GM12878 (cell line): ENCODE results near the gene ABHD1. TPM values are rescaled to one million over a fixed set of nuclear protein-coding genes. Genes with fewer than 3 reads are reported as not detected.

Experiments
- ATAC-seq: fragments of 200-7000 bp; cut with Tn5 transposase; 3 replicates; pipeline ENCODE4 v1.9.1; 2020; ENCODE audit warnings: mild to moderate bottlenecking, moderate library complexity
- BruUV-seq: library from RNA; stranded (reverse); fragments of 400-500 nt; replicated peaks from 2 replicates; lab custom pipeline; 2021; lab: Mats Ljungman, UMichigan
- CTCF ChIA-PET: fragments of 300-600 bp; sonication (Branson Sonifier 250); formaldehyde crosslinking; extraction: SDS; loops from one replicate; lab custom pipeline; 2021; ENCODE audit warnings: inconsistent platforms; lab: Yijun Ruan, JAX
- POLR2A ChIA-PET: fragments of 350-600 bp; formaldehyde crosslinking; extraction: SDS; loops from one replicate; lab custom pipeline; 2021; ENCODE audit warnings: inconsistent platforms; lab: Charles Lee
- RAD21 ChIA-PET: fragments of 300-600 bp; sonication (Branson Sonifier 250); formaldehyde crosslinking; loops from one replicate; lab custom pipeline; 2023; ENCODE audit warnings: antibody characterized with exemption; ENCODE audit not compliant: unreplicated experiment; lab: Charles Lee
- SMC1A ChIA-PET: fragments of 300-600 bp; sonication (Branson Sonifier 250); formaldehyde crosslinking; loops from one replicate; lab custom pipeline; 2023; ENCODE audit not compliant: unreplicated experiment, uncharacterized antibody; lab: Charles Lee
- DNase-seq: peaks from one replicate; pipeline ENCODE4 v3.0.0-alpha.2; 2011; ENCODE audit warnings: low read depth, low spot score
- FAIRE-seq: peaks from 3 replicates; lab custom pipeline; 2011; peaks lifted over from hg19 to GRCh38; lab: Jason Lieb, UNC
- H2AFZ ChIP-seq: 2 replicates; pipeline ENCODE4 v1.6.0; 2011; ENCODE audit warnings: low read depth, low read length, control low read depth; ENCODE audit not compliant: control insufficient read depth
- H3K27ac ChIP-seq: 2 replicates; pipeline ENCODE4 v1.5.1; 2011; ENCODE audit warnings: control low read depth; ENCODE audit not compliant: control insufficient read depth, insufficient read depth
- H3K27me3 ChIP-seq, 2 experiments: replicated peaks in 1 of 2; 2 replicates each; pipeline versions ENCODE4 v1.6.0 to v1.6.1; 2011; ENCODE audit warnings: low read length in 1 of 2; ENCODE audit not compliant: control insufficient read depth in 2 of 2, insufficient read depth in 2 of 2
- H3K36me3 ChIP-seq, 2 experiments: 2 replicates each; pipeline ENCODE4 v1.5.1; 2011; ENCODE audit warnings: low read length in 1 of 2; ENCODE audit not compliant: control insufficient read depth in 2 of 2, insufficient read depth in 2 of 2
- H3K4me1 ChIP-seq: 2 replicates; pipeline ENCODE4 v1.6.1; 2011; ENCODE audit warnings: mild to moderate bottlenecking, low read length, moderate library complexity, mixed read lengths; ENCODE audit not compliant: control insufficient read depth, insufficient read depth
- H3K4me2 ChIP-seq: 2 replicates; pipeline ENCODE4 v1.6.0; 2011; ENCODE audit warnings: control low read depth; ENCODE audit not compliant: control insufficient read depth, insufficient read depth
- H3K4me3 ChIP-seq: fragments of 200-600 bp; sonication (generic); 2 replicates; pipeline ENCODE4 v1.5.1; 2016
- H3K79me2 ChIP-seq: 2 replicates; pipeline ENCODE4 v1.6.0; 2011; ENCODE audit warnings: low read length; ENCODE audit not compliant: control insufficient read depth, insufficient read depth
- H3K9ac ChIP-seq: 2 replicates; pipeline ENCODE4 v1.8.0; 2011; ENCODE audit warnings: low read length, control low read depth, mixed read lengths; ENCODE audit not compliant: control insufficient read depth, insufficient read depth
- H3K9me3 ChIP-seq: replicated peaks from 3 replicates; pipeline ENCODE4 v1.5.1; 2011; ENCODE audit warnings: mild to moderate bottlenecking, low read length; ENCODE audit not compliant: control insufficient read depth, insufficient read depth
- H4K20me1 ChIP-seq: 2 replicates; pipeline ENCODE4 v1.6.0; 2011; ENCODE audit not compliant: control insufficient read depth, insufficient read depth
- ATF2 ChIP-seq: IDR thresholded peaks from 2 replicates; pipeline ENCODE4 v1.6.1; 2012; ENCODE audit warnings: low read length, inconsistent platforms
- CEBPB ChIP-seq, 2 experiments: fragments of 150-350 bp in 1 of 2; IDR thresholded peaks; 2 replicates each; pipeline ENCODE4 v1.6.1; 2012 to 2014; ENCODE audit warnings: low read depth in 2 of 2, low read length in 2 of 2, borderline replicate concordance in 1 of 2, inconsistent platforms in 1 of 2
- DPF2 ChIP-seq: fragments of 450-650 bp; IDR thresholded peaks from 2 replicates; pipeline ENCODE4 v1.6.1; 2017; ENCODE audit warnings: mild to moderate bottlenecking
- EED ChIP-seq: sonication (generic); IDR thresholded peaks from 2 replicates; pipeline ENCODE4 v1.6.1; 2016; ENCODE audit warnings: antibody characterized with exemption, low read depth
- ESRRA ChIP-seq: IDR thresholded peaks from 2 replicates; pipeline ENCODE4 v1.6.1; 2012; ENCODE audit warnings: mild to moderate bottlenecking, low read length, improper control_type of control experiment
- ETV6 ChIP-seq, 2 experiments: fragments of 450-650 bp in 1 of 2; IDR thresholded peaks in 1 of 2; conservative IDR thresholded peaks in 1 of 2; 2 replicates each; pipeline ENCODE4 v1.6.1; 2014; ENCODE audit warnings: antibody characterized with exemption in 1 of 2, borderline replicate concordance in 1 of 2, low read depth in 1 of 2, mild to moderate bottlenecking in 1 of 2, moderate library complexity in 1 of 2
- FOS ChIP-seq: IDR thresholded peaks from 3 replicates; pipeline ENCODE4 v1.6.1; 2011; ENCODE audit warnings: borderline replicate concordance; ENCODE audit not compliant: insufficient read length; ENCODE audit errors: extremely low read depth
- GATAD2B ChIP-seq: fragments of 450-650 bp; conservative IDR thresholded peaks from 2 replicates; pipeline ENCODE4 v1.6.1; 2017; ENCODE audit warnings: low read depth, mild to moderate bottlenecking, moderate library complexity
- HCFC1 ChIP-seq: fragments of 150-350 bp; IDR thresholded peaks from 2 replicates; pipeline ENCODE4 v1.6.1; 2014; ENCODE audit warnings: low read length
- HSF1 ChIP-seq: fragments of 150-350 bp; IDR thresholded peaks from 2 replicates; pipeline ENCODE4 v1.6.1; 2014; ENCODE audit warnings: mild to moderate bottlenecking, low read depth, low read length
- IKZF2 ChIP-seq, 2 experiments: fragments of 450-650 bp; IDR thresholded peaks; 2 replicates each; pipeline ENCODE4 v1.6.1; 2017; ENCODE audit warnings: mild to moderate bottlenecking in 2 of 2, moderate library complexity in 2 of 2
- IRF5 ChIP-seq: fragments of 450-650 bp; IDR thresholded peaks from 2 replicates; pipeline ENCODE4 v1.6.1; 2017; ENCODE audit warnings: borderline replicate concordance
- KDM1A ChIP-seq: fragments of 200-600 bp; sonication (generic); IDR thresholded peaks from 2 replicates; pipeline ENCODE4 v1.6.1; 2016; ENCODE audit warnings: borderline replicate concordance
- LARP7 ChIP-seq: fragments of 450-650 bp; IDR thresholded peaks from 2 replicates; pipeline ENCODE4 v1.6.1; 2017; ENCODE audit warnings: mild to moderate bottlenecking
- MEF2B ChIP-seq: fragments of 450-650 bp; IDR thresholded peaks from 2 replicates; pipeline ENCODE4 v1.6.1; 2018; ENCODE audit warnings: mild to moderate bottlenecking, moderate library complexity; ENCODE audit not compliant: partially characterized antibody, poor library complexity, severe bottlenecking
- MYC ChIP-seq: IDR thresholded peaks from 2 replicates; pipeline ENCODE4 v1.6.1; 2011; ENCODE audit warnings: mild to moderate bottlenecking, low read length, moderate library complexity, inconsistent platforms; ENCODE audit not compliant: insufficient read depth, insufficient replicate concordance, insufficient read length, severe bottlenecking
- PAX5 ChIP-seq: IDR thresholded peaks from 2 replicates; pipeline ENCODE4 v1.6.1; 2011; ENCODE audit warnings: low read depth, low read length, borderline replicate concordance
- SP1 ChIP-seq: IDR thresholded peaks from one replicate; pipeline ENCODE4 v1.6.1; 2011; ENCODE audit warnings: low read depth, low read length
- SUPT20H ChIP-seq: IDR thresholded peaks from 2 replicates; pipeline ENCODE4 v1.6.1; 2011; ENCODE audit warnings: low read depth, mild to moderate bottlenecking, low read length, moderate library complexity, borderline replicate concordance; ENCODE audit not compliant: control insufficient read depth
- WGBS: methylation state at CpG from one replicate; pipeline ENCODE4 v1.1.6; 2016; ENCODE audit warnings: low lambda C conversion rate; ENCODE audit not compliant: insufficient replicate concordance, insufficient coverage; ENCODE audit errors: missing lambda C conversion rate; 5-methylcytosine and 5-hydroxymethylcytosine counted together
- in situ Hi-C: fragments of 300-500 bp; cut with MboI; formaldehyde crosslinking; loops from 9 replicates; pipeline ENCODE4 v1.14.3; 2018; ENCODE audit warnings: mixed read lengths
- intact Hi-C: fragments of 100-400 bp; cut with micrococcal nuclease; formaldehyde crosslinking; loops from one replicate; pipeline ENCODE4 v1.14.2; 2022; ENCODE audit not compliant: unreplicated experiment
- polyA plus RNA-seq, 11 experiments: library from polyadenylated mRNA; depleted of rRNA in 4 of 11; unstranded in 6 of 11; stranded (reverse) in 5 of 11; fragments of >200 nt; fragmentation: Nextera tagmentation in 4 of 11; fragmentation: Illumina TruSeq in 1 of 11; extraction: Ambion mirVana in 4 of 11; extraction: Trizol in 1 of 11; gene quantifications; 1 replicate in 1 of 11; 2 replicates in 10 of 11; pipeline versions ENCODE4 v1.2.1 to v1.2.3, GENCODE V29; 2011 to 2016; ENCODE audit warnings: inconsistent platforms in 2 of 11, missing spikeins in 2 of 11, low read depth in 1 of 11
- total RNA-seq, 4 experiments: library from RNA; depleted of rRNA in 3 of 4; stranded (reverse); fragments of >200 nt in 3 of 4; fragmentation: Illumina TruSeq in 1 of 4; extraction: Trizol in 1 of 4; gene quantifications; 2 replicates each; pipeline versions ENCODE4 v1.2.1 to v1.2.3, GENCODE V29; 2013 to 2021
- TF ChIP-seq, protein P1 (sequence below): fragments of 450-650 bp; conservative IDR thresholded peaks from 2 replicates; pipeline ENCODE4 v1.6.1; 2017; ENCODE audit warnings: mild to moderate bottlenecking, moderate library complexity

The ABHD1 gene
- total and polyA plus RNA-seq, 10 of the 15 experiments (the other 5 are each of a cell fraction or from before 2014, with no cell fraction given), result 0.04 to 0.35 (median 0.17) TPM; not detected in 2

DNA sequence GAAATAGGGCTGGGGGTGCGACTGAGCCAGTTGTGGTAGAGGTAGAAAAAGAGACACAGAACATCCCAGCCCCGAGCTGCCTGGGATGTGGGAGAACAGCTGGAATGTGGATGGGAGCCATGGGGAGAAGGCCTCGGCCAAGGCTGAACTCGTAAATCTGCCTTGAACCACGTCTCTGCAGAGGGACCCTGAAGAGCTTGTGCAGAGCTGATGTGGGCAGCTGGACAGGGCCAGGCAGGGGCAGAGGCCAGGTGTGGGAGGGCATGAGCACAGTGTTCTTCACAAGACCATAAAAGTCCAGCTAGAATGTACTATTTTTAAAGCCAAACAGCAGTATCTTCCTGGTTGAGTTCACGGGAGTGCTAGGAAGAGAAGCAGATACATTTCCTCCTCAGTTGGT is 30.9 kb downstream of the ABHD1 start:
- DNase-seq, result no peak
- Histone ChIP-seq H4K20me1 (no peaks in the 10 kb centered on the region), H3K36me3 (no peaks in the 10 kb centered on the region), H2AFZ (no peak overlapping the region), H3K9ac (no peak overlapping the region), H3K4me1 (no peaks in the 10 kb centered on the region), H3K79me2 (no peaks in the 10 kb centered on the region), H3K4me3 (no peak overlapping the region), H3K9me3 (no peaks in the 10 kb centered on the region), H3K27me3 (no peaks in the 10 kb centered on the region), H3K4me2 (no peak overlapping the region), H3K27ac (no peak overlapping the region)
- CTCF ChIA-PET, result interaction anchor here (1.1 to 1.3 kb wide), 2 partner anchors 22 to 146 kb away, joined by 3 to 4 read pairs; no protein-coding TSS in a partner anchor
- 18% methylated on average over 6 of the region's 6 CpGs for WGBS
- intact Hi-C loops, result no loop called here
- RAD21 ChIA-PET, result no interaction called here
- no peak for ATAC-seq
- no peak for TF ChIP-seq ETV6 (conservative IDR thresholded peaks at IDR 0.05 in 1 of 2, IDR thresholded peaks at IDR 0.05 in 1 of 2; ENCODE audit: borderline replicate concordance in 1 of 2, low read depth in 1 of 2)
- no peak for TF ChIP-seq MYC
- no peak for TF ChIP-seq IKZF2 (IDR thresholded peaks at IDR 0.05)
- no peak for TF ChIP-seq GATAD2B
- no peak for TF ChIP-seq LARP7
- TF ChIP-seq SUPT20H, result no peak
- TF ChIP-seq CEBPB (IDR thresholded peaks at IDR 0.05; ENCODE audit: borderline replicate concordance in 1 of 2, low read depth in 2 of 2, low read length in 2 of 2), result no peak
- TF ChIP-seq PAX5, result no peak
- no peak for TF ChIP-seq HCFC1
- TF ChIP-seq SP1, result no peak
- no peak for TF ChIP-seq IRF5
- no peak for TF ChIP-seq HSF1
- TF ChIP-seq, protein P1, sequence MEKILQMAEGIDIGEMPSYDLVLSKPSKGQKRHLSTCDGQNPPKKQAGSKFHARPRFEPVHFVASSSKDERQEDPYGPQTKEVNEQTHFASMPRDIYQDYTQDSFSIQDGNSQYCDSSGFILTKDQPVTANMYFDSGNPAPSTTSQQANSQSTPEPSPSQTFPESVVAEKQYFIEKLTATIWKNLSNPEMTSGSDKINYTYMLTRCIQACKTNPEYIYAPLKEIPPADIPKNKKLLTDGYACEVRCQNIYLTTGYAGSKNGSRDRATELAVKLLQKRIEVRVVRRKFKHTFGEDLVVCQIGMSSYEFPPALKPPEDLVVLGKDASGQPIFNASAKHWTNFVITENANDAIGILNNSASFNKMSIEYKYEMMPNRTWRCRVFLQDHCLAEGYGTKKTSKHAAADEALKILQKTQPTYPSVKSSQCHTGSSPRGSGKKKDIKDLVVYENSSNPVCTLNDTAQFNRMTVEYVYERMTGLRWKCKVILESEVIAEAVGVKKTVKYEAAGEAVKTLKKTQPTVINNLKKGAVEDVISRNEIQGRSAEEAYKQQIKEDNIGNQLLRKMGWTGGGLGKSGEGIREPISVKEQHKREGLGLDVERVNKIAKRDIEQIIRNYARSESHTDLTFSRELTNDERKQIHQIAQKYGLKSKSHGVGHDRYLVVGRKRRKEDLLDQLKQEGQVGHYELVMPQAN, result no peak
- TF ChIP-seq ATF2, result no peak
- TF ChIP-seq DPF2, result no peak
- TF ChIP-seq ESRRA, result no peak
- no peak for TF ChIP-seq KDM1A
- no peak for TF ChIP-seq EED
- TF ChIP-seq FOS, result no peak
- TF ChIP-seq MEF2B, result no peak
- BruUV-seq, result no TSS peak
- FAIRE-seq, result no peak
- POLR2A ChIA-PET, result no interaction called here
- SMC1A ChIA-PET, result interaction anchor here (0.5 kb wide), 1 partner anchor 53 kb away, joined by 3 read pairs; no protein-coding TSS in a partner anchor
- in situ Hi-C loops, result no loop called here
